DOHH2 (cell line): ENCODE measurements around the gene LCE5A.

Source experiments
- EZH2phosphoT487 ChIP-seq: fragments of 200-600 bp; sonication (generic); IDR thresholded peaks from 2 replicates; pipeline ENCODE4 v1.6.1; 2017; ENCODE audit warnings: borderline replicate concordance, mild to moderate bottlenecking, antibody characterized with exemption, low read length, moderate library complexity, mixed read lengths
- TF ChIP-seq, protein P1 (sequence below): fragments of 200-600 bp; sonication (generic); IDR thresholded peaks from one replicate; pipeline ENCODE4 v1.5.1; 2014; ENCODE audit warnings: antibody characterized with exemption, mild to moderate bottlenecking, low read depth, low read length; ENCODE audit not compliant: poor library complexity, severe bottlenecking

DNA sequence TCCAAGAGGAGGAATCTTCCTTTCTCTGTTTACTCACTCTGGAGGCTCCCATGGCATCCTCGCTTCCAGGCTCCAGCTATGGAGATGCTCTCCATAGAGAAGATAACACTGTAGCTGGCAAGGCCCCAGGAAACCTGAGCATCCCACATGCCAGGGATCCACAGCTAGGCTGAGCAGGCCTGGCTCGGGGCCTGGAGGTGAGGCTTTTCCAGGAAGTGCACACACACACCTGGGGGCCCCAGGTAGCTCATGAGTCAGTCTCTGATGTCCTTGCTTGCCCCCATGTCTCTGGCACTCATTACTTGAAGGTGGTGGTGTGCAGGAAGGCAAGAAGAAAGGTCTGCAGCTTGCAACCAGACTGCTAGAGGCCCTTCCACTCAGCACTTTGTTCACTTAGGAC lies 5.5 kb upstream of the LCE5A start:
- TF ChIP-seq, protein P1, sequence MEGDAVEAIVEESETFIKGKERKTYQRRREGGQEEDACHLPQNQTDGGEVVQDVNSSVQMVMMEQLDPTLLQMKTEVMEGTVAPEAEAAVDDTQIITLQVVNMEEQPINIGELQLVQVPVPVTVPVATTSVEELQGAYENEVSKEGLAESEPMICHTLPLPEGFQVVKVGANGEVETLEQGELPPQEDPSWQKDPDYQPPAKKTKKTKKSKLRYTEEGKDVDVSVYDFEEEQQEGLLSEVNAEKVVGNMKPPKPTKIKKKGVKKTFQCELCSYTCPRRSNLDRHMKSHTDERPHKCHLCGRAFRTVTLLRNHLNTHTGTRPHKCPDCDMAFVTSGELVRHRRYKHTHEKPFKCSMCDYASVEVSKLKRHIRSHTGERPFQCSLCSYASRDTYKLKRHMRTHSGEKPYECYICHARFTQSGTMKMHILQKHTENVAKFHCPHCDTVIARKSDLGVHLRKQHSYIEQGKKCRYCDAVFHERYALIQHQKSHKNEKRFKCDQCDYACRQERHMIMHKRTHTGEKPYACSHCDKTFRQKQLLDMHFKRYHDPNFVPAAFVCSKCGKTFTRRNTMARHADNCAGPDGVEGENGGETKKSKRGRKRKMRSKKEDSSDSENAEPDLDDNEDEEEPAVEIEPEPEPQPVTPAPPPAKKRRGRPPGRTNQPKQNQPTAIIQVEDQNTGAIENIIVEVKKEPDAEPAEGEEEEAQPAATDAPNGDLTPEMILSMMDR = no peak
- no peak for TF ChIP-seq EZH2phosphoT487
